Prostate gland (tissue), 2 donors: ENCODE measurements around the gene NPEPPS. TPM values are rescaled to one million over a fixed set of nuclear protein-coding genes. Genes with fewer than 3 reads are reported as not detected.
"Not testable (repeated sequence)": the region's sequence is repeated elsewhere in the genome, so short reads cannot be mapped to it uniquely, and the experiment has no call there.

Experiments
- DNase-seq: peaks from one replicate; pipeline ENCODE4 v3.0.0-alpha.2; 2019; ENCODE audit warnings: low spot score
- H3K27ac ChIP-seq, 2 donors: fragments of 200-600 bp; sonication (generic); 2 replicates each; pipeline ENCODE4 v1.5.1; 2017 to 2019
- H3K27me3 ChIP-seq: fragments of 200-600 bp; sonication (generic); replicated peaks from 2 replicates; pipeline ENCODE4 v1.5.1; 2019; ENCODE audit not compliant: insufficient read depth
- H3K36me3 ChIP-seq, 2 donors: fragments of 200-600 bp; sonication (generic); 1 replicate in 1 of 2; 2 replicates in 1 of 2; pipeline versions ENCODE4 v1.5.1 to v1.8.1; 2017 to 2019
- H3K4me1 ChIP-seq: fragments of 200-600 bp; sonication (generic); replicated peaks from 2 replicates; pipeline ENCODE4 v1.5.1; 2019
- H3K4me3 ChIP-seq, 2 donors: fragments of 200-600 bp; sonication (generic); 2 replicates each; pipeline ENCODE4 v1.5.1; 2017 to 2019
- H3K9me3 ChIP-seq: fragments of 200-600 bp; sonication (generic); 2 replicates; pipeline ENCODE4 v1.5.1; 2017
- CTCF ChIP-seq, 4 experiments: fragments of 200-600 bp in 2 of 4; fragments of 450-650 bp in 2 of 4; sonication (generic) in 2 of 4; IDR thresholded peaks; 1 replicate in 3 of 4; 2 replicates in 1 of 4; pipeline ENCODE4 v1.5.1; 2016 to 2019; ENCODE audit warnings: antibody characterized with exemption in 4 of 4, mild to moderate bottlenecking in 2 of 4, moderate library complexity in 2 of 4
- POLR2A ChIP-seq: fragments of 450-650 bp; IDR thresholded peaks from one replicate; pipeline ENCODE4 v1.6.1; 2016; ENCODE audit warnings: antibody characterized with exemption, mild to moderate bottlenecking
- WGBS: methylation state at CpG from one replicate; pipeline ENCODE4 v1.1.5; 2018; 5-methylcytosine and 5-hydroxymethylcytosine counted together
- intact Hi-C: fragments of 100-400 bp; cut with DNase I; formaldehyde crosslinking; loops from one replicate; pipeline ENCODE4 v1.14.2; 2022
- total RNA-seq, 2 donors: library from RNA; depleted of rRNA; stranded (reverse); fragments of >200 nt; gene quantifications; one replicate each; pipeline ENCODE4 v1.1.0, GENCODE V29; 2016

The NPEPPS gene, protein sequence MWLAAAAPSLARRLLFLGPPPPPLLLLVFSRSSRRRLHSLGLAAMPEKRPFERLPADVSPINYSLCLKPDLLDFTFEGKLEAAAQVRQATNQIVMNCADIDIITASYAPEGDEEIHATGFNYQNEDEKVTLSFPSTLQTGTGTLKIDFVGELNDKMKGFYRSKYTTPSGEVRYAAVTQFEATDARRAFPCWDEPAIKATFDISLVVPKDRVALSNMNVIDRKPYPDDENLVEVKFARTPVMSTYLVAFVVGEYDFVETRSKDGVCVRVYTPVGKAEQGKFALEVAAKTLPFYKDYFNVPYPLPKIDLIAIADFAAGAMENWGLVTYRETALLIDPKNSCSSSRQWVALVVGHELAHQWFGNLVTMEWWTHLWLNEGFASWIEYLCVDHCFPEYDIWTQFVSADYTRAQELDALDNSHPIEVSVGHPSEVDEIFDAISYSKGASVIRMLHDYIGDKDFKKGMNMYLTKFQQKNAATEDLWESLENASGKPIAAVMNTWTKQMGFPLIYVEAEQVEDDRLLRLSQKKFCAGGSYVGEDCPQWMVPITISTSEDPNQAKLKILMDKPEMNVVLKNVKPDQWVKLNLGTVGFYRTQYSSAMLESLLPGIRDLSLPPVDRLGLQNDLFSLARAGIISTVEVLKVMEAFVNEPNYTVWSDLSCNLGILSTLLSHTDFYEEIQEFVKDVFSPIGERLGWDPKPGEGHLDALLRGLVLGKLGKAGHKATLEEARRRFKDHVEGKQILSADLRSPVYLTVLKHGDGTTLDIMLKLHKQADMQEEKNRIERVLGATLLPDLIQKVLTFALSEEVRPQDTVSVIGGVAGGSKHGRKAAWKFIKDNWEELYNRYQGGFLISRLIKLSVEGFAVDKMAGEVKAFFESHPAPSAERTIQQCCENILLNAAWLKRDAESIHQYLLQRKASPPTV
- 10 to 100 TPM; 67.1 to 70.4 TPM for total RNA-seq

DNA sequence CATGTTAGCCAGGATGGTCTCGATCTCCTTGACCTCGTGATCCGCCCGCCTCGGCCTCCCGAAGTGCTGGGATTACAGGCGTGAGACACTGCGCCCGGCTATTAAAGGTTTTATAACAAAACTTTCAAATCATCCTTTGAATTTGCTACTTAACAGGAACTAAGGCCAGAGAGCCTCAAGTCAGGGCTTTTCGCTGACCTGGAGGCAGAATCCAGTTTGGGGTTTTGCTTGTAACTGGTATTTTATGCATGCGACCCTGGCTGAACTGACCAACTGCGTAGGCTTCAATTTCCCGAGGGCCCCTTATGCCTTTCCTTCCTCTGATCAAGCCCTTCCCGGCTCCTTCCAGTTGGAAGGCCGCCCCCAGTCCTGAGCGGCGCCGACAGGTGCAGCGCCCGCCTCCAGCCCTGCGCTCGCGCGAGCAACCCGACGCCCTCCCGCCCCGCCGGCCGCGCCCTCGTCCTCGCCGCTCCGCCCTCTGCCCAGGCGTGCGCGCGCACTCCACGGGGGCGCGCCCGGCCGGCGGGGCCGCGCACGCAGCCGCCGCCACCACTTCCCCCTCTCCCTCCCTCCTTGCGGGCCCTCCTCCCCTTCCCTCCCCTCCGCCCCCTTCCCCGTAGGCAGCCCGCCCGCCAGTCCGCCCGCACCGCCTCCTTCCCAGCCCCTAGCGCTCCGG, at the start of gene NPEPPS:
Gene NPEPPS (plus strand): TSS at position 552 of the 676 bp plus-strand sequence. CDS start 193 bp downstream, outside the sequence.
- H3K27ac ChIP-seq = peak within 1 kb of the TSS; percentile 91 to 94
- H3K9me3 ChIP-seq, H3K4me1 ChIP-seq, H3K27me3 ChIP-seq, intact Hi-C loops, H3K36me3 ChIP-seq: not testable (repeated sequence)
- DNase-seq = peak; percentile 85
- peak; percentile 18 for TF ChIP-seq POLR2A
- 13% methylated on average over 40 of the region's 60 CpGs for WGBS
- H3K4me3 ChIP-seq = peak within 1 kb of the TSS; percentile 69 to 78

DNA sequence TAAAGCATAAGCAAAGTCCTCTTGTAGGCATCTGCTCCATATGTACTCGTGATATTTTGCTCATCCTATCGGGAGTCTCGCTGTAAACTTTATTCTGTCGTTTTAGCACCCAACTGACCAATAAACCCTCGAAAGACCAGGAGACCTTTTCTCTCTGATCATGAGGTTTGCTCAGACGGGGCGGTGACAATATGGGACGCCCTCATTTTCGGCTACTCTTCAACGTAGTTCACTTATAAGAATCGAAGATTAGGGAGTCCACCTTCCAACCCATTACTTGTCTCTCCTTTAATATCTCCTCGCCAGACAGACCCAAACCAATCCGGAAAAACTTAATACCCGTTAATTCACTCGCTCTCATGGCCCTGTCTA, 39.1 kb upstream of the NPEPPS start:
- DNase-seq, H3K36me3 ChIP-seq, H3K9me3 ChIP-seq, H3K4me1 ChIP-seq, intact Hi-C loops, H3K27me3 ChIP-seq: not testable (repeated sequence)
- 5% methylated on average over 15 of the region's 15 CpGs for WGBS
- Histone ChIP-seq H3K4me3 (peak overlapping the region; percentile 40 to 45), H3K27ac (peak overlapping the region; percentile 75 to 87)

DNA sequence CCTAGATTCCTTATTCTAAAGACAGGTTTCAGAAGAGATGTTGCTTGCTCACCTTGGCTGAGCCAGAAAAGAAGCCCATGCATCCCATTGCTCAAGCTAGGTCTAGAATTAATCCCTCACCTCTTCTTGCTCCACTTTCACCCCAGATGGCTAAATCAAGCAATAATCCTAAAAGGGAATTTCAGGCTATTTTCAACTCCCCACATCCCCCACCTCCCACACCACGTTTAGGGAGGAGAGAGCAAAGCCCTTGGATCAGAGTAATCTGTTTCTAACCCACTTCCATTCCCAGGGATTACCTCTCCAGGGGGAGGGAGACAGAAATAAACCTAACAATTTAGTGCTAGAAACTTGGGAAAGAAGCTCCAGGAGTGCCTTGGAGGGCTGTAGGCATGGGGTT, 31.8 kb upstream of the NPEPPS start:
- H3K36me3 ChIP-seq, intact Hi-C loops, H3K4me1 ChIP-seq, H3K27me3 ChIP-seq, H3K4me3 ChIP-seq, DNase-seq, H3K27ac ChIP-seq, H3K9me3 ChIP-seq: not testable (repeated sequence)
- WGBS = 22% methylated on average over 1 of the region's 1 CpG

GRCh38 chr17:47499494-47499893, 31.4 kb upstream of the NPEPPS start:
- H3K4me1 ChIP-seq, H3K4me3 ChIP-seq, DNase-seq, intact Hi-C loops, H3K27ac ChIP-seq, H3K36me3 ChIP-seq, H3K27me3 ChIP-seq, H3K9me3 ChIP-seq: not testable (repeated sequence)
- 87% methylated on average over 4 of the region's 4 CpGs for WGBS

GRCh38 chr17:47500620-47501019, 30.3 kb upstream of the NPEPPS start:
- DNase-seq, H3K27ac ChIP-seq, H3K4me1 ChIP-seq, H3K9me3 ChIP-seq, H3K27me3 ChIP-seq, H3K4me3 ChIP-seq, H3K36me3 ChIP-seq: not testable (repeated sequence)
- TF ChIP-seq CTCF (IDR thresholded peaks at IDR 0.05) = peak in 3 of 4 experiments; percentile 36 to 51 (median 40)
- intact Hi-C loops = loop anchor here (5.0 kb wide), 1 partner anchor 117 kb away; no protein-coding TSS in a partner anchor
- 46% methylated on average over 4 of the region's 4 CpGs for WGBS

- not testable (repeated sequence) for DNase-seq
- intact Hi-C loops = loop anchor here (5.0 kb wide), 1 partner anchor 115 kb away; no protein-coding TSS in a partner anchor
Measured at GRCh38 chr17:47502122-47502731, 28.7 kb upstream of the NPEPPS start.

DNA sequence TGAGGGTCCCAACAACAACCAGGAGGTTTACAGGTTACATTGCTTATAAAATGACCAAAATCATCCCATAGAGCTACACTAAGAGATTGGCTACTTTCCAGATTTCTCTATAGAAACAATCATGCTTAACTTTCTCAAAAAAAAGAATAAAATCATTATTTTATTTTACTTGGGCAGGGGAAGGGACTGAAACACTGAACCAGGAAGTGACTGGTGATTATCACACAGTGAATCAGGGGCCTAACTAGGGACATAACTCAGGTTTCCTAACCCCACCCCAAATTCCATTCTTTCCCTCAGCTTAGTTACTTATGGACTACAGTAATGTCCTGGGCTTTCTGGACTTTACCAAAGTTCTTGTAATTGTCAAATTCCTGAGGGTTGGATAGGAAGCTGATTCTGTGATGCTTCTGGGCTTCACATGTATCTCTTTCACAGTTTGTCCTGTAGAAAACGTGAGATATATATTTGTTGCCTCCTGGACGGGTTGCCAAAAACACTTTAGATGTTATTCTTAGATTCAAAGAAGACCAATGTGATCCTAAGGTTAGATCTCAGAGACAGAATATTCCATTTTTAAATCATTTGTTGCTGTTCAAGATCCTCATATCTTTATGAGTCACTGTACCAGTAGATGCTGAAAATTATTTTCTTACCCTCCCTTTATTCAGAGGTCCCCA, 28.0 kb upstream of the NPEPPS start:
- not testable (repeated sequence) for H3K27ac ChIP-seq, H3K27me3 ChIP-seq, H3K4me1 ChIP-seq, H3K36me3 ChIP-seq, DNase-seq, H3K9me3 ChIP-seq, H3K4me3 ChIP-seq
- WGBS = 26% methylated on average over 2 of the region's 2 CpGs
- intact Hi-C loops = loop anchor here (5.0 kb wide), 1 partner anchor 114 kb away; no protein-coding TSS in a partner anchor

More at GRCh38 chr17:47502122-47502731, 28.7 kb upstream of the NPEPPS start:
- not testable (repeated sequence) for H3K9me3 ChIP-seq, H3K4me3 ChIP-seq, H3K27ac ChIP-seq, H3K4me1 ChIP-seq, H3K27me3 ChIP-seq, H3K36me3 ChIP-seq
- 22% methylated on average over 6 of the region's 8 CpGs for WGBS

DNA sequence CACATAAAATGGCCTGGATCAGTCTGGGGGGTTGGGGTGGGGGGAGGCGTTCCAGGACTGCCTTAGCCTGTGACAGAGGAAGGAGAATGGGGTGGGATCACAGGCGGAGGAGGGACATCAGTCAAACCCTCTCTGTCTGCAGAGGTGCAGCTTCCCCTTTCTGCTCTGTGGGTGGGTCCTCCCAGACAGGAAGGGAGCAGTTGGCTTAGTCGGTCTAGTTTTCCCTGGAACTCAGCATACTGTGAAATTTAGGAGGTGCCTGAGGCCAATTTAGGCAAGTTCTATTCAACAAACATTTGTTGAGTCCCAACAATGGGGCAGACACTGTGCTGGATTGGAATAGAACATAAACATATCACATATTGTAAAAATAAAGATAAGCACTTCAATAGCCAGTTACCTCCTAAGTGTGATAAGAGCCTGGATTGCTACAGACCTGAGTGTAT, 19.2 kb upstream of the NPEPPS start:
- H3K27ac ChIP-seq, intact Hi-C loops, DNase-seq, H3K9me3 ChIP-seq, H3K27me3 ChIP-seq, H3K36me3 ChIP-seq, H3K4me3 ChIP-seq, H3K4me1 ChIP-seq: not testable (repeated sequence)
- 16% methylated on average over 3 of the region's 3 CpGs for WGBS

- H3K27me3 ChIP-seq, H3K4me1 ChIP-seq, H3K4me3 ChIP-seq, DNase-seq, H3K27ac ChIP-seq, H3K9me3 ChIP-seq, intact Hi-C loops, H3K36me3 ChIP-seq: not testable (repeated sequence)
- 90% methylated on average over 6 of the region's 6 CpGs for WGBS
Measured at GRCh38 chr17:47513301-47513700, 17.6 kb upstream of the NPEPPS start.

GRCh38 chr17:47518880-47519279, 12.0 kb upstream of the NPEPPS start:
- H3K36me3 ChIP-seq, DNase-seq, H3K27me3 ChIP-seq, H3K9me3 ChIP-seq, H3K4me1 ChIP-seq, intact Hi-C loops, H3K27ac ChIP-seq, H3K4me3 ChIP-seq: not testable (repeated sequence)
